ENCODE measurements around the gene SENP3. TPM values are rescaled to one million over a fixed set of nuclear protein-coding genes. Genes with fewer than 3 reads are reported as not detected.

SENP3 gene
- total and polyA plus RNA-seq, 2 of the 13 experiments (the other 11 are each of a cell fraction or from before 2014, with no cell fraction given): 55.8 to 75.4 TPM

- TF ChIP-seq DZIP1 (CRISPR knock-in tag; IDR thresholded peaks at IDR 0.05): no peak
- peak; percentile 54 for TF ChIP-seq ZNF687 (CRISPR knock-in tag; IDR thresholded peaks at IDR 0.05)
- TF ChIP-seq, protein P1, sequence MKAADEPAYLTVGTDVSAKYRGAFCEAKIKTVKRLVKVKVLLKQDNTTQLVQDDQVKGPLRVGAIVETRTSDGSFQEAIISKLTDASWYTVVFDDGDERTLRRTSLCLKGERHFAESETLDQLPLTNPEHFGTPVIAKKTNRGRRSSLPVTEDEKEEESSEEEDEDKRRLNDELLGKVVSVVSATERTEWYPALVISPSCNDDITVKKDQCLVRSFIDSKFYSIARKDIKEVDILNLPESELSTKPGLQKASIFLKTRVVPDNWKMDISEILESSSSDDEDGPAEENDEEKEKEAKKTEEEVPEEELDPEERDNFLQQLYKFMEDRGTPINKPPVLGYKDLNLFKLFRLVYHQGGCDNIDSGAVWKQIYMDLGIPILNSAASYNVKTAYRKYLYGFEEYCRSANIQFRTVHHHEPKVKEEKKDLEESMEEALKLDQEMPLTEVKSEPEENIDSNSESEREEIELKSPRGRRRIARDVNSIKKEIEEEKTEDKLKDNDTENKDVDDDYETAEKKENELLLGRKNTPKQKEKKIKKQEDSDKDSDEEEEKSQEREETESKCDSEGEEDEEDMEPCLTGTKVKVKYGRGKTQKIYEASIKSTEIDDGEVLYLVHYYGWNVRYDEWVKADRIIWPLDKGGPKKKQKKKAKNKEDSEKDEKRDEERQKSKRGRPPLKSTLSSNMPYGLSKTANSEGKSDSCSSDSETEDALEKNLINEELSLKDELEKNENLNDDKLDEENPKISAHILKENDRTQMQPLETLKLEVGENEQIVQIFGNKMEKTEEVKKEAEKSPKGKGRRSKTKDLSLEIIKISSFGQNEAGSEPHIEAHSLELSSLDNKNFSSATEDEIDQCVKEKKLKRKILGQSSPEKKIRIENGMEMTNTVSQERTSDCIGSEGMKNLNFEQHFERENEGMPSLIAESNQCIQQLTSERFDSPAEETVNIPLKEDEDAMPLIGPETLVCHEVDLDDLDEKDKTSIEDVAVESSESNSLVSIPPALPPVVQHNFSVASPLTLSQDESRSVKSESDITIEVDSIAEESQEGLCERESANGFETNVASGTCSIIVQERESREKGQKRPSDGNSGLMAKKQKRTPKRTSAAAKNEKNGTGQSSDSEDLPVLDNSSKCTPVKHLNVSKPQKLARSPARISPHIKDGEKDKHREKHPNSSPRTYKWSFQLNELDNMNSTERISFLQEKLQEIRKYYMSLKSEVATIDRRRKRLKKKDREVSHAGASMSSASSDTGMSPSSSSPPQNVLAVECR (CRISPR knock-in tag; IDR thresholded peaks at IDR 0.05; ENCODE audit: borderline replicate concordance): peak; percentile 57; the same call in 1 of the 2 replicates
- no peak for TF ChIP-seq SYNCRIP (IDR thresholded peaks at IDR 0.05; ENCODE audit: insufficient read depth, low read depth, low read length)
- TF ChIP-seq ZNF549 (CRISPR knock-in tag; IDR thresholded peaks at IDR 0.05): no peak
- no peak for TF ChIP-seq SNRNP70 (IDR thresholded peaks at IDR 0.05; ENCODE audit: low read depth, low read length)
- TF ChIP-seq MYC (CRISPR knock-in tag; IDR thresholded peaks at IDR 0.05; ENCODE audit: borderline replicate concordance): no peak
- no peak for TF ChIP-seq ZZZ3 (CRISPR knock-in tag; IDR thresholded peaks at IDR 0.05; ENCODE audit: borderline replicate concordance)
- TF ChIP-seq POLR2AphosphoS2 (IDR thresholded peaks at IDR 0.05; ENCODE audit: low read depth, low read length): no peak
- no peak for TF ChIP-seq ZNF382 (CRISPR knock-in tag; IDR thresholded peaks at IDR 0.05; ENCODE audit: borderline replicate concordance)
- no peak for TF ChIP-seq ZNF558 (CRISPR knock-in tag; IDR thresholded peaks at IDR 0.05; ENCODE audit: borderline replicate concordance)
- no peak for TF ChIP-seq ZNF282 (IDR thresholded peaks at IDR 0.05; ENCODE audit: partially characterized antibody)
- peak; percentile 65; the same call in 1 of the 2 replicates for TF ChIP-seq SMAD1 (CRISPR knock-in tag; IDR thresholded peaks at IDR 0.05; ENCODE audit: borderline replicate concordance, low read depth)
- no peak for TF ChIP-seq ZNF629 (CRISPR knock-in tag; conservative IDR thresholded peaks at IDR 0.05)
- no peak for TF ChIP-seq PBX2 (CRISPR knock-in tag; IDR thresholded peaks at IDR 0.05)
- no peak for TF ChIP-seq SRSF1 (optimal IDR thresholded peaks at IDR 0.05; ENCODE audit: low read depth, low read length)
- TF ChIP-seq GFI1 (CRISPR knock-in tag; IDR thresholded peaks at IDR 0.05; ENCODE audit: borderline replicate concordance): no peak
These were observed 617 bp upstream of the SENP3 start (continued) for GRCh38 chr17:7561028-7561575.
